ENCODE results near the gene NRXN2.

DNA sequence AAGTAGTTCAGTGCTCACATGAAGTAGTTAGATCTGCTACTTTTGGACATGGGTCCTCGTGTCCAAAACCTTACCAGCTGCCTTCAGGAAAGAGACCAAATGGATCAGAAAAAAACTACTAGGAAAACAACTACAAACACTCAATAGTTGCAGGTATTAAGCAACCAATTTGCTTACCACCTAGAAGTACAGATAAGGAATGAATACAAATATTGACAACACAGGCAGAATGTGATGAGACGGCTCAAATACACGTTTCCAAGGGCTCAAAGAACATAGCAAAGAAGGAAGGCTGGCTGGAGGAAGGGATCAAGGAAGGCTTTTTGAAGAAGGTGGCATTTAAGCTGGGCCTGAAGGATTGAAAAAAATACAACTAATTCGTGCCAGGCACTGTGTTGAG is 41.8 kb downstream of the NRXN2 start:
- TF ChIP-seq EZH2 (IDR thresholded peaks at IDR 0.05; ENCODE audit: insufficient read depth, poor library complexity, severe bottlenecking), result no peak
- TF ChIP-seq EZH2phosphoT487 (IDR thresholded peaks at IDR 0.05; ENCODE audit: insufficient read depth, low read depth), result no peak

Measured in GM23248 (cell line).